ENCODE data around the gene CHCHD10. TPM values are rescaled to one million over a fixed set of nuclear protein-coding genes. Genes with fewer than 3 reads are reported as not detected.
A peak's percentile ranks its signal among the peaks of the same experiment; 100 is the strongest.
"Not testable (repeated sequence)": the region's sequence is repeated elsewhere in the genome, so short reads cannot be mapped to it uniquely, and the experiment has no call there.

CHCHD10 gene
- total and polyA plus RNA-seq, 11 donors = 374 to 2,069 (median 944) TPM

- H3K9me3 ChIP-seq = peaks cover 0 to 7% (median 0%) of the 10 kb centered on the region in 12 donors
- peak in 3 of 5 donors; percentile 49 to 68 (median 64) for DNase-seq
- no peak overlapping the region for H3K4me3 ChIP-seq
- peaks cover 0 to 17% (median 7%) of the 10 kb centered on the region in 12 donors for H3K4me1 ChIP-seq
- H3K36me3 ChIP-seq = peaks cover 0 to 34% (median 26%) of the 10 kb centered on the region in 9 donors
- WGBS, 4 donors = 54 to 59% (median 57%) methylated on average over 6 to 7 of the region's 7 CpGs
- intact Hi-C loops (cut with DNase I) = loop anchor here in 1 of 10 donors (1.0 kb wide), 1 partner anchor 25 kb away; no protein-coding TSS in a partner anchor
- H3K27me3 ChIP-seq = no peaks in the 10 kb centered on the region
- TF ChIP-seq CTCF (IDR thresholded peaks at IDR 0.05) = no peak
- TF ChIP-seq POLR2A (IDR thresholded peaks at IDR 0.05) = no peak
- H3K27ac ChIP-seq = peak overlapping the region in 4 of 12 donors; percentile 24 to 37 (median 30)
- peak; percentile 83 to 94 (median 92) for ATAC-seq
Measured at GRCh38 chr22:23742505-23743264, 25.1 kb downstream of the CHCHD10 start.

- TF ChIP-seq POLR2A (IDR thresholded peaks at IDR 0.05) (no peak), CTCF (IDR thresholded peaks at IDR 0.05) (no peak)
- ATAC-seq = no peak
Measured at GRCh38 chr22:23737696-23738095, 30.1 kb downstream of the CHCHD10 start.

GRCh38 chr22:23728108-23728507 lies 39.7 kb downstream of the CHCHD10 start:
- H3K4me1 ChIP-seq; H3K36me3 ChIP-seq; H3K27ac ChIP-seq; DNase-seq; H3K27me3 ChIP-seq; H3K4me3 ChIP-seq; intact Hi-C loops (cut with DNase I); H3K9me3 ChIP-seq; ATAC-seq: not testable (repeated sequence)
- 79 to 88% (median 87%) methylated on average over 4 of the region's 4 CpGs for WGBS, 4 donors

More at GRCh38 chr22:23737696-23738095, 30.1 kb downstream of the CHCHD10 start:
- intact Hi-C loops (cut with DNase I) = loop anchor here in 1 of 10 donors (5.0 kb wide), 1 partner anchor 50 kb away; no protein-coding TSS in a partner anchor
- DNase-seq = no peak
- Histone ChIP-seq H3K36me3 (peaks cover 0 to 8% (median 4%) of the 10 kb centered on the region in 9 donors), H3K27me3 (no peaks in the 10 kb centered on the region), H3K4me3 (no peak overlapping the region), H3K27ac (no peak overlapping the region), H3K9me3 (no peaks in the 10 kb centered on the region), H3K4me1 (peaks cover 0 to 10% (median 4%) of the 10 kb centered on the region in 12 donors)

- Histone ChIP-seq H3K36me3 (no peaks in the 10 kb centered on the region), H3K27ac (no peak overlapping the region), H3K4me1 (no peaks in the 10 kb centered on the region), H3K9me3 (no peaks in the 10 kb centered on the region), H3K4me3 (no peak overlapping the region), H3K27me3 (no peaks in the 10 kb centered on the region)
- no peak for TF ChIP-seq CTCF (IDR thresholded peaks at IDR 0.05)
- TF ChIP-seq POLR2A (IDR thresholded peaks at IDR 0.05) = no peak
- intact Hi-C loops (cut with DNase I) = no loop called here
- no peak for DNase-seq
- 85 to 99% (median 93%) methylated on average over 2 of the region's 2 CpGs for WGBS, 4 donors
- no peak for ATAC-seq
Measured at GRCh38 chr22:23722724-23723123, 45.0 kb downstream of the CHCHD10 start.

Measured in heart left ventricle (tissue), 16 donors.